ENCODE data around the gene TMTC1.

The TMTC1 gene

GRCh38 chr12:29725587-29726320 is 58.0 kb downstream of the TMTC1 start:
- no peak overlapping the region for H3K4me3 ChIP-seq (ENCODE audit: low read length)
- DNase-seq (ENCODE audit: low read depth, low spot score) = no peak

- no peak for DNase-seq (ENCODE audit: low read depth, low spot score)
- H3K4me3 ChIP-seq (ENCODE audit: low read length) = no peak overlapping the region
Observed at GRCh38 chr12:29722164-29722563, 61.6 kb downstream of the TMTC1 start.

GRCh38 chr12:29719381-29719780 is 64.4 kb downstream of the TMTC1 start:
- H3K4me3 ChIP-seq (ENCODE audit: low read length) = no peak overlapping the region
- no peak for DNase-seq (ENCODE audit: low read depth, low spot score)

- no peak for DNase-seq (ENCODE audit: low read depth, low spot score)
- no peak overlapping the region for H3K4me3 ChIP-seq (ENCODE audit: low read length)
Observed at GRCh38 chr12:29717540-29718100, 66.1 kb downstream of the TMTC1 start.

GRCh38 chr12:29714966-29715365 is 68.8 kb downstream of the TMTC1 start:
- DNase-seq (ENCODE audit: low read depth, low spot score) = no peak
- no peak overlapping the region for H3K4me3 ChIP-seq (ENCODE audit: low read length)

- no peak overlapping the region for H3K4me3 ChIP-seq (ENCODE audit: low read length)
- no peak for DNase-seq (ENCODE audit: low read depth, low spot score)
Observed at GRCh38 chr12:29713729-29714128, 70.0 kb downstream of the TMTC1 start.

GRCh38 chr12:29711381-29711780 is 72.4 kb downstream of the TMTC1 start:
- H3K4me3 ChIP-seq (ENCODE audit: low read length) = no peak overlapping the region
- DNase-seq (ENCODE audit: low read depth, low spot score) = no peak

GRCh38 chr12:29710104-29710503 is 73.6 kb downstream of the TMTC1 start:
- no peak overlapping the region for H3K4me3 ChIP-seq (ENCODE audit: low read length)
- DNase-seq (ENCODE audit: low read depth, low spot score) = no peak

- no peak overlapping the region for H3K4me3 ChIP-seq (ENCODE audit: low read length)
- DNase-seq (ENCODE audit: low read depth, low spot score) = no peak
Observed at GRCh38 chr12:29709496-29710040, 74.2 kb downstream of the TMTC1 start.

GRCh38 chr12:29709054-29709453 is 74.7 kb downstream of the TMTC1 start:
- no peak overlapping the region for H3K4me3 ChIP-seq (ENCODE audit: low read length)
- DNase-seq (ENCODE audit: low read depth, low spot score) = no peak

- H3K4me3 ChIP-seq (ENCODE audit: low read length) = no peak overlapping the region
- DNase-seq (ENCODE audit: low read depth, low spot score) = no peak
Observed at GRCh38 chr12:29707846-29708245, 75.9 kb downstream of the TMTC1 start.

GRCh38 chr12:29706311-29706710 is 77.4 kb downstream of the TMTC1 start:
- no peak for DNase-seq (ENCODE audit: low read depth, low spot score)
- no peak overlapping the region for H3K4me3 ChIP-seq (ENCODE audit: low read length)

GRCh38 chr12:29703528-29703927 is 80.2 kb downstream of the TMTC1 start:
- DNase-seq (ENCODE audit: low read depth, low spot score) = no peak
- no peak overlapping the region for H3K4me3 ChIP-seq (ENCODE audit: low read length)

- no peak overlapping the region for H3K4me3 ChIP-seq (ENCODE audit: low read length)
- no peak for DNase-seq (ENCODE audit: low read depth, low spot score)
Observed at GRCh38 chr12:29702972-29703371, 80.8 kb downstream of the TMTC1 start.

GRCh38 chr12:29702222-29702621 is 81.5 kb downstream of the TMTC1 start:
- no peak for DNase-seq (ENCODE audit: low read depth, low spot score)
- no peak overlapping the region for H3K4me3 ChIP-seq (ENCODE audit: low read length)

- no peak overlapping the region for H3K4me3 ChIP-seq (ENCODE audit: low read length)
- no peak for DNase-seq (ENCODE audit: low read depth, low spot score)
Observed at GRCh38 chr12:29700761-29701481, 82.8 kb downstream of the TMTC1 start.

- DNase-seq (ENCODE audit: low read depth, low spot score) = no peak
- H3K4me3 ChIP-seq (ENCODE audit: low read length) = no peak overlapping the region
Observed at GRCh38 chr12:29698756-29699155, 85.0 kb downstream of the TMTC1 start.

GRCh38 chr12:29695800-29696199 is 87.9 kb downstream of the TMTC1 start:
- H3K4me3 ChIP-seq (ENCODE audit: low read length) = no peak overlapping the region
- DNase-seq (ENCODE audit: low read depth, low spot score) = no peak

- H3K4me3 ChIP-seq (ENCODE audit: low read length) = no peak overlapping the region
- DNase-seq (ENCODE audit: low read depth, low spot score) = no peak
Observed at GRCh38 chr12:29695026-29695425, 88.7 kb downstream of the TMTC1 start.

GRCh38 chr12:29694002-29694401 is 89.7 kb downstream of the TMTC1 start:
- no peak for DNase-seq (ENCODE audit: low read depth, low spot score)
- no peak overlapping the region for H3K4me3 ChIP-seq (ENCODE audit: low read length)
